Stimulated activated naive CD8-positive, alpha-beta T cell treated with anti-CD3 and anti-CD28 coated beads, Interleukin-15, Interleukin-2, amounts not matched to agents 100 ng/mL and 50 ng/mL, for 24 hours (primary cell): ENCODE data around the gene PRSS48.
"Not testable (repeated sequence)": the region's sequence is repeated elsewhere in the genome, so short reads cannot be mapped to it uniquely, and the experiment has no call there.

Experiments
- H3K27ac Mint-ChIP-seq: one replicate; pipeline ENCODE4 v1.8.0; 2021; ENCODE audit warnings: mild to moderate bottlenecking, mixed read lengths
- H3K27me3 Mint-ChIP-seq: one replicate; pipeline ENCODE4 v1.8.0; 2021; ENCODE audit warnings: mixed read lengths
- H3K36me3 Mint-ChIP-seq: one replicate; pipeline ENCODE4 v1.8.0; 2021; ENCODE audit warnings: low read depth, mixed read lengths
- H3K4me1 Mint-ChIP-seq: one replicate; pipeline ENCODE4 v1.8.0; 2021; ENCODE audit warnings: low read depth, mixed read lengths
- H3K4me3 Mint-ChIP-seq: one replicate; pipeline ENCODE4 v1.8.0; 2021; ENCODE audit warnings: mild to moderate bottlenecking, mixed read lengths
- H3K9me3 Mint-ChIP-seq: one replicate; pipeline ENCODE4 v1.8.0; 2021; ENCODE audit warnings: mixed read lengths

PRSS48 gene

GRCh38 chr4:151318307-151319006, 41.5 kb downstream of the PRSS48 start:
- Mint-ChIP-seq H3K27me3 (peaks cover 40% of the 10 kb centered on the region), H3K9me3 (no peaks in the 10 kb centered on the region), H3K27ac (no peak overlapping the region), H3K36me3 (no peaks in the 10 kb centered on the region), H3K4me1 (no peaks in the 10 kb centered on the region), H3K4me3 (no peak overlapping the region)

GRCh38 chr4:151319490-151319889, 42.5 kb downstream of the PRSS48 start:
- Mint-ChIP-seq H3K4me3 (no peak overlapping the region), H3K27ac (no peak overlapping the region), H3K4me1 (peaks cover 7% of the 10 kb centered on the region), H3K9me3 (no peaks in the 10 kb centered on the region), H3K36me3 (no peaks in the 10 kb centered on the region), H3K27me3 (peaks cover 50% of the 10 kb centered on the region)

- H3K9me3 Mint-ChIP-seq: no peaks in the 10 kb centered on the region
Measured at GRCh38 chr4:151321586-151321985, 44.6 kb downstream of the PRSS48 start.

GRCh38 chr4:151322161-151322560, 45.2 kb downstream of the PRSS48 start:
- not testable (repeated sequence) for H3K27ac Mint-ChIP-seq, H3K9me3 Mint-ChIP-seq, H3K4me3 Mint-ChIP-seq, H3K36me3 Mint-ChIP-seq
- Mint-ChIP-seq H3K4me1 (peaks cover 18% of the 10 kb centered on the region), H3K27me3 (peaks cover 66% of the 10 kb centered on the region)

More at GRCh38 chr4:151321586-151321985, 44.6 kb downstream of the PRSS48 start:
- Mint-ChIP-seq H3K27me3 (peaks cover 64% of the 10 kb centered on the region), H3K4me1 (peaks cover 18% of the 10 kb centered on the region), H3K36me3 (no peaks in the 10 kb centered on the region), H3K4me3 (no peak overlapping the region), H3K27ac (no peak overlapping the region)

GRCh38 chr4:151322570-151322969, 45.6 kb downstream of the PRSS48 start:
- Mint-ChIP-seq H3K27ac (no peak overlapping the region), H3K4me3 (no peak overlapping the region), H3K4me1 (peaks cover 18% of the 10 kb centered on the region), H3K27me3 (peaks cover 63% of the 10 kb centered on the region), H3K9me3 (no peaks in the 10 kb centered on the region), H3K36me3 (no peaks in the 10 kb centered on the region)

- peaks cover 68% of the 10 kb centered on the region for H3K27me3 Mint-ChIP-seq
- H3K4me1 Mint-ChIP-seq: peaks cover 18% of the 10 kb centered on the region
- H3K36me3 Mint-ChIP-seq: no peaks in the 10 kb centered on the region
- no peak overlapping the region for H3K4me3 Mint-ChIP-seq
- H3K9me3 Mint-ChIP-seq: no peaks in the 10 kb centered on the region
- no peak overlapping the region for H3K27ac Mint-ChIP-seq
Measured at GRCh38 chr4:151323667-151324066, 46.7 kb downstream of the PRSS48 start.

GRCh38 chr4:151324124-151324751, 47.3 kb downstream of the PRSS48 start:
- no peaks in the 10 kb centered on the region for H3K36me3 Mint-ChIP-seq
- H3K4me1 Mint-ChIP-seq: peaks cover 18% of the 10 kb centered on the region
- peak overlapping the region; percentile 68 for H3K4me3 Mint-ChIP-seq
- H3K27ac Mint-ChIP-seq: no peak overlapping the region
- H3K9me3 Mint-ChIP-seq: no peaks in the 10 kb centered on the region
- H3K27me3 Mint-ChIP-seq: peaks cover 68% of the 10 kb centered on the region

GRCh38 chr4:151324752-151325110, 47.8 kb downstream of the PRSS48 start:
- H3K4me3 Mint-ChIP-seq: peak overlapping the region; percentile 68
- H3K27ac Mint-ChIP-seq: peak overlapping the region; percentile 57
- H3K9me3 Mint-ChIP-seq: no peaks in the 10 kb centered on the region
- peaks cover 18% of the 10 kb centered on the region for H3K4me1 Mint-ChIP-seq
- no peaks in the 10 kb centered on the region for H3K36me3 Mint-ChIP-seq
- H3K27me3 Mint-ChIP-seq: peaks cover 65% of the 10 kb centered on the region

GRCh38 chr4:151325111-151325948, 48.4 kb downstream of the PRSS48 start, which contains the start of gene SH3D19:
Gene SH3D19, minus strand, starts transcription at chr4:151325605. Its CDS starts 253 bp downstream, at chr4:151325352.
- no peaks in the 10 kb centered on the region for H3K36me3 Mint-ChIP-seq
- H3K4me3 Mint-ChIP-seq: peak within 1 kb of the TSS; percentile 75
- peaks cover 61% of the 10 kb centered on the region for H3K27me3 Mint-ChIP-seq
- peaks cover 18% of the 10 kb centered on the region for H3K4me1 Mint-ChIP-seq
- H3K9me3 Mint-ChIP-seq: no peaks in the 10 kb centered on the region
- peak within 1 kb of the TSS; percentile 57 for H3K27ac Mint-ChIP-seq

GRCh38 chr4:151325949-151326246, 48.9 kb downstream of the PRSS48 start:
- peak overlapping the region; percentile 75 for H3K4me3 Mint-ChIP-seq
- H3K27ac Mint-ChIP-seq: no peak overlapping the region
- peaks cover 3% of the 10 kb centered on the region for H3K9me3 Mint-ChIP-seq
- no peaks in the 10 kb centered on the region for H3K36me3 Mint-ChIP-seq
- H3K27me3 Mint-ChIP-seq: peaks cover 60% of the 10 kb centered on the region
- H3K4me1 Mint-ChIP-seq: peaks cover 18% of the 10 kb centered on the region

- Mint-ChIP-seq H3K9me3 (peaks cover 7% of the 10 kb centered on the region), H3K27me3 (peaks cover 39% of the 10 kb centered on the region), H3K36me3 (no peaks in the 10 kb centered on the region), H3K4me3 (no peak overlapping the region), H3K27ac (no peak overlapping the region), H3K4me1 (peaks cover 12% of the 10 kb centered on the region)
Measured at GRCh38 chr4:151329217-151330007, 52.5 kb downstream of the PRSS48 start.

GRCh38 chr4:151331276-151332042, 54.5 kb downstream of the PRSS48 start:
- Mint-ChIP-seq H3K4me3 (no peak overlapping the region), H3K9me3 (peaks cover 7% of the 10 kb centered on the region), H3K27me3 (peaks cover 28% of the 10 kb centered on the region), H3K27ac (no peak overlapping the region), H3K4me1 (no peaks in the 10 kb centered on the region), H3K36me3 (no peaks in the 10 kb centered on the region)

- Mint-ChIP-seq H3K4me3 (no peak overlapping the region), H3K4me1 (no peaks in the 10 kb centered on the region), H3K27me3 (peaks cover 22% of the 10 kb centered on the region), H3K9me3 (no peaks in the 10 kb centered on the region), H3K36me3 (no peaks in the 10 kb centered on the region), H3K27ac (no peak overlapping the region)
Measured at GRCh38 chr4:151339467-151339866, 62.5 kb downstream of the PRSS48 start.

GRCh38 chr4:151340751-151341385, 63.9 kb downstream of the PRSS48 start:
- H3K9me3 Mint-ChIP-seq: no peaks in the 10 kb centered on the region
- peaks cover 26% of the 10 kb centered on the region for H3K27me3 Mint-ChIP-seq
- no peaks in the 10 kb centered on the region for H3K36me3 Mint-ChIP-seq
- H3K27ac Mint-ChIP-seq: no peak overlapping the region
- no peak overlapping the region for H3K4me3 Mint-ChIP-seq
- no peaks in the 10 kb centered on the region for H3K4me1 Mint-ChIP-seq
